ENCODE results near the gene DPP7. TPM values are rescaled to one million over a fixed set of nuclear protein-coding genes. Genes with fewer than 3 reads are reported as not detected.

Gene DPP7
- total and polyA plus RNA-seq, 2 experiments from 2014 or later: 144 to 204 TPM

- Histone ChIP-seq H3K36me3 (peaks cover 3% of the 10 kb centered on the region), H3K9me3 (ENCODE audit: low read depth) (no peaks in the 10 kb centered on the region), H3K27me3 (peaks cover 6% of the 10 kb centered on the region), H3K4me3 (no peak overlapping the region), H3K27ac (no peak overlapping the region), H3K4me1 (ENCODE audit: low read depth) (peaks cover 29% of the 10 kb centered on the region)
- DNase-seq (ENCODE audit: low read depth in 1 of 2, low spot score in 1 of 2): no peak
- TF ChIP-seq CTCF (IDR thresholded peaks at IDR 0.05; ENCODE audit: low read depth, low read length): no peak
Observed at GRCh38 chr9:137112564-137113384, 1.8 kb downstream of the DPP7 start.

GRCh38 chr9:137111788-137112563 is 2.6 kb downstream of the DPP7 start:
- peaks cover 6% of the 10 kb centered on the region for H3K27me3 ChIP-seq
- no peak overlapping the region for H3K27ac ChIP-seq
- no peak for DNase-seq (ENCODE audit: low read depth in 1 of 2, low spot score in 1 of 2)
- no peak for TF ChIP-seq CTCF (IDR thresholded peaks at IDR 0.05; ENCODE audit: low read depth, low read length)
- peaks cover 3% of the 10 kb centered on the region for H3K36me3 ChIP-seq
- H3K4me1 ChIP-seq (ENCODE audit: low read depth): peaks cover 23% of the 10 kb centered on the region
- no peak overlapping the region for H3K4me3 ChIP-seq
- H3K9me3 ChIP-seq (ENCODE audit: low read depth): no peaks in the 10 kb centered on the region

- Histone ChIP-seq H3K27ac (no peak overlapping the region), H3K9me3 (ENCODE audit: low read depth) (no peaks in the 10 kb centered on the region), H3K4me1 (ENCODE audit: low read depth) (peaks cover 15% of the 10 kb centered on the region), H3K4me3 (no peak overlapping the region), H3K36me3 (peaks cover 7% of the 10 kb centered on the region), H3K27me3 (peaks cover 6% of the 10 kb centered on the region)
- no peak for TF ChIP-seq CTCF (IDR thresholded peaks at IDR 0.05; ENCODE audit: low read depth, low read length)
- no peak for DNase-seq (ENCODE audit: low read depth in 1 of 2, low spot score in 1 of 2)
Observed at GRCh38 chr9:137110911-137111787, 3.4 kb downstream of the DPP7 start.

GRCh38 chr9:137110147-137110910 is 4.2 kb downstream of the DPP7 start:
- TF ChIP-seq CTCF (IDR thresholded peaks at IDR 0.05; ENCODE audit: low read depth, low read length): no peak
- peaks cover 6% of the 10 kb centered on the region for H3K27me3 ChIP-seq
- no peak overlapping the region for H3K27ac ChIP-seq
- no peak for DNase-seq (ENCODE audit: low read depth in 1 of 2, low spot score in 1 of 2)
- H3K9me3 ChIP-seq (ENCODE audit: low read depth): no peaks in the 10 kb centered on the region
- H3K4me1 ChIP-seq (ENCODE audit: low read depth): peaks cover 7% of the 10 kb centered on the region
- H3K36me3 ChIP-seq: peaks cover 13% of the 10 kb centered on the region
- H3K4me3 ChIP-seq: no peak overlapping the region

All from cardiac muscle cell (in vitro differentiated cells and primary cell).